ENCODE measurements around the gene ABCB8. TPM values are rescaled to one million over a fixed set of nuclear protein-coding genes. Genes with fewer than 3 reads are reported as not detected.
A peak's percentile ranks its signal among the peaks of the same experiment; 100 is the strongest.

The ABCB8 gene
- total and polyA plus RNA-seq, 12 donors: 16.7 to 42.2 (median 24.6) TPM

- no peak within 1 kb of the TSS for H3K27ac ChIP-seq
- peaks cover 0 to 29% (median 0%) of the 10 kb centered on the region in 9 donors for H3K36me3 ChIP-seq
- H3K9me3 ChIP-seq: no peaks in the 10 kb centered on the region
- H3K4me3 ChIP-seq: no peak within 1 kb of the TSS
- ATAC-seq (no peak), DNase-seq (no peak)
- H3K4me1 ChIP-seq: peaks cover 3 to 16% (median 9%) of the 10 kb centered on the region in 9 donors
- WGBS, 2 donors: 80 to 81% methylated on average over 22 of the region's 22 CpGs
- TF ChIP-seq CTCF (IDR thresholded peaks at IDR 0.05): no peak
- peaks cover 0 to 15% (median 0%) of the 10 kb centered on the region in 7 donors for H3K27me3 ChIP-seq
- intact Hi-C loops (cut with DNase I): loop anchor here in 1 of 10 donors (10.0 kb wide), 1 partner anchor 57 kb away; no protein-coding TSS in a partner anchor
Measured at GRCh38 chr7:151047976-151048815, 19.9 kb downstream of the ABCB8 start, which contains the start of gene ASIC3. ASIC3 (plus strand) TSS chr7:151048531; CDS start chr7:151048886, 355 bp downstream.

GRCh38 chr7:151048911-151049463 is 20.7 kb downstream of the ABCB8 start:
- intact Hi-C loops (cut with DNase I): loop anchor here in 1 of 10 donors (10.0 kb wide), 1 partner anchor 56 kb away; no protein-coding TSS in a partner anchor
- no peak for TF ChIP-seq CTCF (IDR thresholded peaks at IDR 0.05)
- ATAC-seq (no peak), DNase-seq (no peak)
- WGBS, 2 donors: 90 to 93% methylated on average over 29 to 38 of the region's 38 CpGs
- H3K4me3 ChIP-seq: no peak overlapping the region
- H3K27ac ChIP-seq: no peak overlapping the region
- H3K9me3 ChIP-seq: no peaks in the 10 kb centered on the region
- H3K4me1 ChIP-seq: peaks cover 3 to 16% (median 9%) of the 10 kb centered on the region in 9 donors
- peaks cover 0 to 15% (median 0%) of the 10 kb centered on the region in 7 donors for H3K27me3 ChIP-seq
- H3K36me3 ChIP-seq: peaks cover 0 to 31% (median 0%) of the 10 kb centered on the region in 9 donors

- intact Hi-C loops (cut with DNase I): loop anchor here in 1 of 10 donors (10.0 kb wide), 1 partner anchor 64 kb away; no protein-coding TSS in a partner anchor
- peak; percentile 49 to 71 (median 66) for ATAC-seq
- peak overlapping the region in 3 of 10 donors; percentile 11 to 26 (median 24) for H3K4me3 ChIP-seq
- DNase-seq: peak; percentile 36 to 69
- no peak for TF ChIP-seq CTCF (IDR thresholded peaks at IDR 0.05)
- peaks cover 3 to 16% (median 9%) of the 10 kb centered on the region in 9 donors for H3K4me1 ChIP-seq
- 2% methylated on average over 50 of the region's 50 CpGs for WGBS, 2 donors
- H3K9me3 ChIP-seq: no peaks in the 10 kb centered on the region
- H3K27me3 ChIP-seq: peaks cover 0 to 15% (median 0%) of the 10 kb centered on the region in 7 donors
- H3K27ac ChIP-seq: no peak overlapping the region
- H3K36me3 ChIP-seq: peaks cover 0 to 12% (median 0%) of the 10 kb centered on the region in 9 donors
Measured at GRCh38 chr7:151051108-151051507, 22.9 kb downstream of the ABCB8 start.

- peaks cover 0 to 15% (median 0%) of the 10 kb centered on the region in 7 donors for H3K27me3 ChIP-seq
- intact Hi-C loops (cut with DNase I): loop anchor here in 1 of 10 donors (10.0 kb wide), 1 partner anchor 62 kb away; no protein-coding TSS in a partner anchor
- TF ChIP-seq CTCF (IDR thresholded peaks at IDR 0.05): no peak
- no peak overlapping the region for H3K27ac ChIP-seq
- peaks cover 10 to 22% (median 18%) of the 10 kb centered on the region in 9 donors for H3K4me1 ChIP-seq
- DNase-seq: no peak
- 75 to 82% methylated on average over 4 of the region's 4 CpGs for WGBS, 2 donors
- H3K36me3 ChIP-seq: peaks cover 0 to 7% (median 0%) of the 10 kb centered on the region in 9 donors
- no peaks in the 10 kb centered on the region for H3K9me3 ChIP-seq
- no peak for ATAC-seq
- H3K4me3 ChIP-seq: no peak overlapping the region
Measured at GRCh38 chr7:151053096-151053495, 24.8 kb downstream of the ABCB8 start.
